DND-41 (cell line): Measurements from ENCODE around the gene ZKSCAN1.

Source experiments
- EZH2 ChIP-seq: IDR thresholded peaks from 3 replicates; pipeline ENCODE4 v1.6.1; 2012; ENCODE audit warnings: borderline replicate concordance, low read depth, mild to moderate bottlenecking, moderate library complexity, low read length, inconsistent platforms; ENCODE audit not compliant: severe bottlenecking
- TF ChIP-seq, protein P1 (sequence below): IDR thresholded peaks from 2 replicates; pipeline ENCODE4 v1.5.1; 2012; ENCODE audit warnings: borderline replicate concordance, low read length, moderate library complexity, mild to moderate bottlenecking; ENCODE audit not compliant: poor library complexity, severe bottlenecking; ENCODE audit errors: extremely low read depth

DNA sequence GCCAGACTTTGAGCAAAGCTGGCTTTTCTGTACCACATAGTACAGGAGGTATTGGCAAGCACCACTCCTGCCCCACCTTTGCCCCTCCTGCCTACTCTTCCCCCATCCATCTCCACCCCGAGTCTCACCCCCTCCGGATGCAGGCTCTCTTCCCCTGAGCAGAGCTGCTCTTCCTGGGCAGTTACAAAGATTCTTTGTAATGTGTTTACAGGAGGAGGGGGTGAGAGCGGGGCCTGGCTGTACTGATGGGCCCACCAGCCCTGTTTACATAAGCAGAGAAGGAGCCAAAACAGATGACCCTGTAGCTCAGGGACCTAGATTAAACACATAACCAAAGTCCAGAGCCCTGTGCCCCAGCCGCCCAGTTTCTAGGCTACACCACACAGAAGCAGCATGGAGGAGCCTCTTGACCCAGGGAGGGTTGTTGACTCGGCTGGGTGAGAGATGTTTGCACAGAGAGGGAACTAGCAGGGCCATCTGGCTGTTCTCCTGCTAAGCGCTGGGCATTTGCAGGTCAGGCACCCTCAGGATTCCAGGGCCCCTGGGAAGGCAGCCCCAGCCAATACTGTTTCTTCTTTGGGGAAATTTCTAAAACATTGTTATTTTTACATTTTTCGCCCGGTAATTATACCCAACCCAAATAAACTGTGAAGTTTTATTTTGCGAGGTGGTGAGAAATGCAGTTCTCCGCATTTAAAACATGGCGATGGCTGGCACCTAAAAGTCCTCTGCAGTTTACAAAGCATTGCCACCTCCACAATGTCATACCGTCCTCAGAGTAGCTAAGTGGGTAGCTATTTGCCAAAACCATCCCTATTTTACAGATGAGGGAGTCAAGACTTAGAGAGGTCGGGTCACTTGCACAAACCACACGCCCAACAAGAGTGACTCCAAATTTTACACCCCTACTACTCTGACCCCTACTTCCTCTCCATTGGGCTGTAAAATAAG is 11.4 kb upstream of the ZKSCAN1 start:
- TF ChIP-seq, protein P1, sequence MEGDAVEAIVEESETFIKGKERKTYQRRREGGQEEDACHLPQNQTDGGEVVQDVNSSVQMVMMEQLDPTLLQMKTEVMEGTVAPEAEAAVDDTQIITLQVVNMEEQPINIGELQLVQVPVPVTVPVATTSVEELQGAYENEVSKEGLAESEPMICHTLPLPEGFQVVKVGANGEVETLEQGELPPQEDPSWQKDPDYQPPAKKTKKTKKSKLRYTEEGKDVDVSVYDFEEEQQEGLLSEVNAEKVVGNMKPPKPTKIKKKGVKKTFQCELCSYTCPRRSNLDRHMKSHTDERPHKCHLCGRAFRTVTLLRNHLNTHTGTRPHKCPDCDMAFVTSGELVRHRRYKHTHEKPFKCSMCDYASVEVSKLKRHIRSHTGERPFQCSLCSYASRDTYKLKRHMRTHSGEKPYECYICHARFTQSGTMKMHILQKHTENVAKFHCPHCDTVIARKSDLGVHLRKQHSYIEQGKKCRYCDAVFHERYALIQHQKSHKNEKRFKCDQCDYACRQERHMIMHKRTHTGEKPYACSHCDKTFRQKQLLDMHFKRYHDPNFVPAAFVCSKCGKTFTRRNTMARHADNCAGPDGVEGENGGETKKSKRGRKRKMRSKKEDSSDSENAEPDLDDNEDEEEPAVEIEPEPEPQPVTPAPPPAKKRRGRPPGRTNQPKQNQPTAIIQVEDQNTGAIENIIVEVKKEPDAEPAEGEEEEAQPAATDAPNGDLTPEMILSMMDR: no peak
- no peak for TF ChIP-seq EZH2
